Hematopoietic multipotent progenitor cell treated with erythropoietin and hydrocortisone succinate and interleukin-3 and kit ligand, for 8 days (in vitro differentiated cells): Measurements from ENCODE around the gene APOL4.
A peak's percentile ranks its signal among the peaks of the same experiment; 100 is the strongest.
"Not testable (repeated sequence)": the region's sequence is repeated elsewhere in the genome, so short reads cannot be mapped to it uniquely, and the experiment has no call there.

ENCODE experiments used
- DNase-seq: peaks from one replicate; pipeline ENCODE4 v3.0.0-alpha.2; 2015

The APOL4 gene

DNA sequence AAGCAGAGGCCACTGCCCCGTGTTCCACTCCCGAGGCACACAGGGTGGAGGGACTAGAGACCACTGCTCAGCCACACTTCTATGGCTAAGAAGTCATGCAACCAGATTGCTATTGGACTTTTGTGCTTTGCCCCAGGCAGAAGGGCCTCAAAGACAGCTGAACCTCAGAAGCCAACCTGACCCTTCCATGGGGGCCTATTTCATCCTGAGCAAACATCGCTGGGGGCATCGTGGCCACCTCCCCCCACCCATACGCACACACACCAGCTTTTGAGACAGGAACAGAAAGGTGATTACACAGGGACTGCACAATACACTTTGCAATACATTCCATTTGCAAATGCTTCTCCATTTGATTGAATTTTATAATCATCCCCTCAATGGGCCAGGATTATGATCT is 4.0 kb upstream of the APOL4 start:
- not testable (repeated sequence) for DNase-seq

DNA sequence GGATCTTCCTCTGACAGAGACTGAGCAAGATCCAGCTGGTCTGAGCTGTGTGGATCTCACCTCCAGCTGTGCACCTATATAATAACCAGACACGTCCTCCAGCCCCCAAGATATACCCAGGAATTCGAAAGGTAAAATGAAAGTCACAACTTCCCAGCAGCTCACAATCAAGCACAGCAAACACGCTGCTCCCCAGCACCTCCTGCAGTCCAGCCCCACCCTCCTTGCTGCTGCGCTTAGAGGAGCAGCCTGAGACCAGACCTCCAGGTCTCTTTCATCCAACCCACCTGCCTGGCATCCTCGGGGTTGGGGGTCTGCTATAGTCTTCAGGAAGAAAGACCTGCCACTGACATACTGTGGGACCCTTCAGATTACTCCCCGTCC is 3.0 kb upstream of the APOL4 start:
- peak; percentile 23 for DNase-seq

DNA sequence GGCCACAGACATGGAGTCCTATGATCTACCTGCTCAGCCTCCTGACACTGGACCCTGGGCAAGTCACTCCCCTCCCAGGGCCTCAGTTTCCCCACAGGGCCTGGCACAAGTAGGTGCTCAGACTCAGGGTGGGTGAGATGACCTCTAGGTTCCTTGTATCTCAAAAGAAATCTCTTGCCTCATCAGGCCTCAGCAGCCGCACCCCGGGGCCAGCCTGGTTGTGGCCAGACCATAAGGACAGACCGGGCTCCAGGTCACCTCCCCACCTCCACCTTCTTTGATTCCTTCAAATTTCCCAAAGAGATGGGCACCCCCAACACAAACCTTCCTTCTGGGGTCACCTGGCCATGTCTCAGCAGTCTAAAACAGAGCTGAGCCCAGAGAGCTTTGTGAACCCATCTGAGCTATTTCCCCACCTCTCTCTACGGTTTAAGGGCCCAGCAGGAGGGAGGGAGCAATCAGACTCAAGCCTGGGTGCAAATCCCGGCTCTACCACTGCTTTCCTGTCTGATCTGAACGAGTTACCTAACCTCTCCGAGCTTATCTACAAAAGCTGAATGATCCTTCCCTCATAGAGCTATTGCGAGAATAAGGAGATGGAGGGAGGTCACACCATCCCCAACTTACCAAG is 2.5 kb upstream of the APOL4 start:
- DNase-seq: no peak

GRCh38 chr22:36203441-36203840 is 1.8 kb upstream of the APOL4 start:
- DNase-seq: peak; percentile 77

DNA sequence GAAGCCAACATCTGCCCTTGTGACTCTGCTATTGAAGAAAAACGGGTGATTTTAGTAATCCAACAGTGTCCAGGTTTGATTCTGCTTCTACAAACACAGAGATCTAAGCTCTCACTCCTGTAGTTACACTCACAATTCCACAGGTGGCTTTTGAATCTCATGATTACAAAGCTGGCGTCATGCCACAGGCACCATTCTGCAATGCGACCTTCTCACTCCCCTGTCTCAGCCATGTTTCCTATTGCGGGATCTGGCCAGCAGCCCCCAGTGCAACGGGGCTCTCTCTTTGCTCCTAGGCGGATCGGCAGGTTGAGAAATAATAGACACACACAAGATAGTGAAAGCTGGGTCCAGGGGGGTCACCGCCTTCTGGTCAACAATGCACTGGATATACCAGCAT is 1.3 kb upstream of the APOL4 start:
- DNase-seq: peak; percentile 71

GRCh38 chr22:36201025-36201424 is 584 bp downstream of the APOL4 start:
- DNase-seq: not testable (repeated sequence)

- DNase-seq: peak; percentile 17
Measured at GRCh38 chr22:36199001-36199551, 2.5 kb downstream of the APOL4 start.

GRCh38 chr22:36198536-36198935 is 3.1 kb downstream of the APOL4 start:
- DNase-seq: no peak

DNA sequence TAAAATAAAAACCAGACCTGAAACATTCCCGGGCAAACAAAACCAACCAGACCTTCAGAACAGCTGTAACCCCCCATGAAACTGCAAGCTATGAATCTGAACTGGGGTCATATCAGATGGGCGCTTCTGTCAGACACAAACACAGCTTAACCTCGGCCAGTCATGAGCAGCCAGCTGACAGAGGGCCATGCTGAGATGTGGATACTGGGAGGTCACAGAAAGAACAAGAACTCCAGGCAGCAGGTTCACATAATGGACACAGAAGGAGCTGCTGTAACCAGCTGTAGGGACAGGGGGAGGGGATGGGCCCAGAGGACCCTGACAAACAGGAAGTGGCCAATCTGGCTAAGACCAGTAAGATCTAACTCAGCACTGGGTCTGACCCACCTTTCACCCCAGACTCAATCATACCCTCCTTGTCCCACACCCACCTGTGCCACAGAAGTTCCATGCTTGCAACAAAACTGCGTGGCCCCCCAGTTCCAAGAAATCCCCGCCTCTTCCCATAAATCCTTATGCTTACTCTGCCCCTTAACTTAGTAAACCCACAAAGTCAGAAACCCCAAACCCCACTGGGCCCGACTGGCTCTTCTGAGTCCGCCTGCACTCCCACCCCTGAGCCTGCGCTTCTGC is 4.0 kb downstream of the APOL4 start:
- DNase-seq: peak; percentile 51

- DNase-seq: peak; percentile 58
Measured at GRCh38 chr22:36197065-36197440, 4.6 kb downstream of the APOL4 start.

DNA sequence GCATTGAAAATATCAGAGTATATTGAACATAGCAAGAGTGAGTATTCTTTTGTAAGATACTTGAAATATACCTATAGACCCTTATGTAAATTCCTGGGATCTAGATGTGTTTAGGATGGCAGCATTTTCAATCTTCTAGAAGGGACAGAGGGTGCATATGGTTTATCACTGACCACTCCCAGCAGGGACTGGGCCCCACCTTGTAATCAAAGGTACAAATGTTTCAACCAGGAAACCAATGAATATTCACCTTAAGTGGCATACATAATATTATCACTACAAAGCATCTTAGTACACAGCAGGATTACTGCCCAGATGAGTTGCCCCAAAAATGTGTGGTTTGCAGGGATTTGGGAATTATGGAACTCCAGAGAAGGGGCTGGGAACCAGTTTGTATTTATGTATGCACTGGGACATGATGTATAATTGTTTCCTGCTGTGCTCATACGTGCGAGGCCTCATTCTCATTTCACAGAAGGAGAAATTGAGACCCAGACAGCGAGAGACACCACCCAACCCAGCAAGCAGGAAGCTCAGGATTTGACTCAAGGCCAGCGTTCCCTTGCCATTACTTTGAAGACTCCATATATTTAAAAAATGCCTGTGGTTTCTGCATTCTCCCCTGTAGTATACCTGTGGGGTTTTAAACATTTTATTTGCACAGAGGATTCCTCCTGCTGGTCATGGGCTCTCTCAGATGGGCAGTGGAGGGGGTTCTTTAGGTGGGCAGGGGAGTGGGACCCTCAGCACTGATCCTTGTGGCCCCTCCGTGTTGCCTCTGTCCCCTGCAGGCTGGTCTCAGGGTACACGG is 5.2 kb downstream of the APOL4 start:
- DNase-seq: no peak

- DNase-seq: peak; percentile 73
Measured at GRCh38 chr22:36194971-36195370, 6.6 kb downstream of the APOL4 start.

DNA sequence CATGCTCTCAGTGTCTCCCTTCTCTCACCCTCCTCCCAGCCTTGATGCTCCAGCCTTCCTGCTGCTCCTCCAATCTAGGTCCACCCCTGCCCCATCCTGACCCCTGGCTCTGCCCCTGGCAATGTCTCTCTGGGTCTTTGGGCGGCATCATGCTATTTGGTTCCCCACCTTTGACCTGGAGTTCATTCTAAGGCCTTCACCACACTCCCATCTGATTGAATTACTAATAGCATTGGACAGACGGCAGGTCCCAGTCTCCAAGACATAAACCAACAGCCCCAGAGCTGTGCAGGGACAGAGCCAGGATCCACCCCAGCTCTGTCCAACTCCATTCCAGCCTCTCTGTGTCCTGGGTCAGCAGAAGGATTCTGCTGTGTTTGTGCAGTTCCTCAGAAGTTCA is 7.2 kb downstream of the APOL4 start:
- DNase-seq: no peak

DNA sequence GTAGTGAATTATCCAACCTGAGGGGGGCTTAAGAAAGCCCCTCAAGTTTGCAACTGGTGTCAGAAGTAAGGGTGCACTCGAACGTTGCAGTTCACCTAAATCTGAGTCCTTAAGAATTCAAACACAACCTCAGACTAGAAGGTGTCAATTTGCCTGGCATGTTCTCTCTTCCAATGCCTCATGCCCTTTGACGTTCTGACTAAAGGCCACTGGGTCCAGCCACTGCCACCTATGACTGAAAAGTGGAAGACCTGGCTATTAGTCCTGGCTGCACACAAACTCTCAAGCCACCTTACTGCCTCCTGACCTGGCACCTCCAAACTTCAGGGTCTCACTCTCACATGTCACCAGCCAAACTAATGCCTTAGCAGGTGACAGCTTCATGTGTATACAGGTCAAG is 8.0 kb downstream of the APOL4 start:
- no peak for DNase-seq

- no peak for DNase-seq
Measured at GRCh38 chr22:36193171-36193570, 8.4 kb downstream of the APOL4 start.

- DNase-seq: no peak
Measured at GRCh38 chr22:36192542-36192941, 9.1 kb downstream of the APOL4 start.

- DNase-seq: no peak
Measured at GRCh38 chr22:36191106-36191836, 10.3 kb downstream of the APOL4 start.

- DNase-seq: not testable (repeated sequence)
Measured at GRCh38 chr22:36187862-36188261, 13.7 kb downstream of the APOL4 start.

- DNase-seq: no peak
Measured at GRCh38 chr22:36185828-36186624, 15.6 kb downstream of the APOL4 start.

GRCh38 chr22:36184433-36185025 is 17.1 kb downstream of the APOL4 start:
- DNase-seq: peak; percentile 57

DNA sequence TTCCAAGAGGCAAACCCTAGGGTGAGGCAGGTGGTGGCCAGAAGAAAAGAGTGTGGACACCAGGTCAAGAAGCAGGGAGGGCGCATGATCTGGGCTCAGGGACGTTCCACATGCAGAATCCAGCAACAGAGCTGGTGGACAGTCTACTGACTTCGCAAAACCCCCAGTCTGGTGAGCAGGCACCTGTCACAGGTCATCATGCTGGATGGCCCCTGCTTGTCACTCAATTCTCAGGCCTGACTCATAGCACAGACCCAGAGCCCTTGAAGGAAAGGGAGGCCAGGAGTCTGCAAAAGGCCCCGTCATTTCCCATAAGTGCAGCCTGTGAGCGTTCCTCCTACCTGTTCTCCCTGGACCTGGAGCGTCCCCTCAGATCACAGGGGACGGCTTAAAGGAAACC is 18.2 kb downstream of the APOL4 start:
- no peak for DNase-seq

- no peak for DNase-seq
Measured at GRCh38 chr22:36182857-36183256, 18.8 kb downstream of the APOL4 start.
